HepG2 (cell line): ENCODE data around the gene VDAC1. TPM values are rescaled to one million over a fixed set of nuclear protein-coding genes. Genes with fewer than 3 reads are reported as not detected.

ENCODE experiments used
- ARNT2 ChIP-seq: sonication (generic); formaldehyde crosslinking; IDR thresholded peaks from 2 replicates; pipeline ENCODE4 v1.8.0; 2022; ENCODE audit warnings: mild to moderate bottlenecking, low read depth, missing genetic modification reagents, moderate library complexity
- CENPX ChIP-seq: sonication (generic); formaldehyde crosslinking; IDR thresholded peaks from 2 replicates; pipeline ENCODE4 v1.9.0; 2021; ENCODE audit warnings: mild to moderate bottlenecking, missing genetic modification reagents, moderate library complexity
- ESRRA ChIP-seq: sonication (generic); formaldehyde crosslinking; IDR thresholded peaks from 2 replicates; pipeline ENCODE4 v1.5.1; 2020; ENCODE audit warnings: mild to moderate bottlenecking, low read depth, missing genetic modification reagents
- ETV6 ChIP-seq: sonication (generic); formaldehyde crosslinking; conservative IDR thresholded peaks from 2 replicates; pipeline ENCODE4 v1.4.0; 2020; ENCODE audit warnings: missing genetic modification reagents
- HIVEP1 ChIP-seq: sonication (generic); formaldehyde crosslinking; IDR thresholded peaks from 2 replicates; pipeline ENCODE4 v1.4.0; 2020; ENCODE audit warnings: mild to moderate bottlenecking, missing genetic modification reagents
- HNRNPK ChIP-seq: fragments of 200-400 bp; formaldehyde crosslinking; IDR thresholded peaks from 2 replicates; pipeline ENCODE4 v1.6.1; 2018; ENCODE audit warnings: low read length, low read depth, moderate library complexity, mild to moderate bottlenecking; ENCODE audit not compliant: poor library complexity, severe bottlenecking
- MIER2 ChIP-seq: IDR thresholded peaks from 2 replicates; pipeline ENCODE4 v1.6.1; 2016; ENCODE audit warnings: missing biosample characterization, missing genetic modification reagents
- NCOR1 ChIP-seq: fragments of 200-600 bp; sonication (generic); IDR thresholded peaks from 2 replicates; pipeline ENCODE4 v1.7.0; 2017; ENCODE audit warnings: antibody characterized with exemption, low read length, borderline replicate concordance
- PHF21A ChIP-seq: sonication (generic); formaldehyde crosslinking; IDR thresholded peaks from 2 replicates; pipeline ENCODE4 v1.5.0; 2020; ENCODE audit warnings: mild to moderate bottlenecking, missing genetic modification reagents
- RBFOX2 ChIP-seq: fragments of 200-400 bp; formaldehyde crosslinking; IDR thresholded peaks from 2 replicates; pipeline ENCODE4 v1.6.1; 2017; ENCODE audit warnings: low read depth, mild to moderate bottlenecking, low read length
- ZC3H13 ChIP-seq: sonication (generic); formaldehyde crosslinking; IDR thresholded peaks from 2 replicates; pipeline ENCODE4 v1.8.1; 2023; ENCODE audit warnings: mild to moderate bottlenecking, missing genetic modification reagents, moderate library complexity
- ZFP62 ChIP-seq: sonication (generic); formaldehyde crosslinking; IDR thresholded peaks from 2 replicates; pipeline ENCODE4 v1.4.0; 2020; ENCODE audit warnings: missing genetic modification reagents
- ZNF12 ChIP-seq: sonication (generic); formaldehyde crosslinking; IDR thresholded peaks from 2 replicates; pipeline ENCODE4 v1.5.0; 2020; ENCODE audit warnings: missing genetic modification reagents
- ZNF644 ChIP-seq: IDR thresholded peaks from 2 replicates; pipeline ENCODE4 v1.6.1; 2016; ENCODE audit warnings: low read depth
- ZNF713 ChIP-seq: sonication (generic); formaldehyde crosslinking; IDR thresholded peaks from 2 replicates; pipeline ENCODE4 v1.4.0; 2020; ENCODE audit warnings: mild to moderate bottlenecking, missing genetic modification reagents
- polyA plus RNA-seq, 8 experiments: library from polyadenylated mRNA; depleted of rRNA in 3 of 8; stranded (reverse) in 7 of 8; unstranded in 1 of 8; fragments of >200 nt; fragmentation: Illumina TruSeq in 4 of 8; extraction: Trizol in 4 of 8; gene quantifications; 2 replicates each; pipeline versions ENCODE4 v1.2.1 to v1.2.3, GENCODE V29; 2011 to 2016; ENCODE audit warnings: low read depth in 4 of 8, missing spikeins in 1 of 8, mixed read lengths in 1 of 8; ENCODE audit not compliant: insufficient read depth in 1 of 8
- total RNA-seq, 5 experiments: library from RNA; depleted of rRNA; stranded (reverse); fragments of >200 nt; fragmentation: Illumina TruSeq; extraction: Trizol; gene quantifications; 2 replicates each; pipeline ENCODE4 v1.2.3, GENCODE V29; 2016; ENCODE audit warnings: low read depth in 1 of 5
- TF ChIP-seq, protein P1 (sequence below): sonication (generic); formaldehyde crosslinking; IDR thresholded peaks from 2 replicates; pipeline ENCODE4 v1.8.0; 2022; ENCODE audit warnings: mild to moderate bottlenecking, missing genetic modification reagents, borderline replicate concordance
- TF ChIP-seq, protein P2 (sequence below): sonication (generic); formaldehyde crosslinking; IDR thresholded peaks from 2 replicates; pipeline ENCODE4 v1.4.0; 2020; ENCODE audit warnings: missing genetic modification reagents
- TF ChIP-seq, protein P3 (sequence below): sonication (generic); formaldehyde crosslinking; IDR thresholded peaks from 2 replicates; pipeline ENCODE4 v1.8.0; 2022; ENCODE audit warnings: mild to moderate bottlenecking, missing genetic modification reagents
- TF ChIP-seq, protein P4 (sequence below): sonication (generic); formaldehyde crosslinking; IDR thresholded peaks from 2 replicates; pipeline ENCODE4 v1.9.0; 2022; ENCODE audit warnings: missing genetic modification reagents, mild to moderate bottlenecking, borderline replicate concordance
- TF ChIP-seq, protein P5 (sequence below): sonication (generic); formaldehyde crosslinking; IDR thresholded peaks from 2 replicates; pipeline ENCODE4 v1.8.0; 2022; ENCODE audit warnings: mild to moderate bottlenecking, missing genetic modification reagents, moderate library complexity

The VDAC1 gene
- total and polyA plus RNA-seq, 2 of the 13 experiments (the other 11 are each of a cell fraction or from before 2014, with no cell fraction given) = 112 to 380 TPM

DNA sequence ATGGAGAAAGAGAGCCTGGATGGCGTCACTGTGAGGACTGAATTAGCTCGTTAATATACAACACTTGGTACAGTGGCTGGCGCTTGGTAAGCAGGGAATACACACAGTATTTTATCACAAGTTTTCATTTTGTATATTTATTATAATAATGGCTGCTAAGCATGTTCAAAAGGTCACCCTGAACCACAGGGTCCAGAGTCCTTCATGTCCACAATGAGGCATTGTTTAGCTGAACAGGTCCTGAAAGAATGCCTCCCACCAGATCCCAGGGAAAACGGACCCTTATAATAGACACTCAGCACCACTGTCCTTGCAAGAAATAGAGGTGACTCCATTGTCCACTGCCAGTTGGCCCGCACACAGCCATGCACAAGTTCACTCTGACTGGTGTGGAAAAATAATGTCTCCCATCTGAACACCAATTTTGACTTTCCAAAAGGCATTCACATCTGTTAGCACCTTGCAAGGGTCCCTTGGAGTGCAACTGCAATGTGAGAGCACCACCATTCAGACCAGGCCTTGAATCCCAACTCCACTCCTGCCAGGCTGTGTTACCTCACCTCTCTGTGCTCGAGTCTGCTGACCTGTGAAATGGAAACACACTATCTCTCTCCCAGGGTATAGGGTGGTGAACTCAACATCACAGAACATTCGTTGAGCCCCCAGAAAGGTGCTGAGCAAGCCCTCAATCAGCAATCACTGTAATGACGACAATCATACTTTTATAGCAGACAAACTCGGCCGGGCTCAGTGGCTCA is 3.9 kb downstream of the VDAC1 start (continued):
- TF ChIP-seq, protein P1, sequence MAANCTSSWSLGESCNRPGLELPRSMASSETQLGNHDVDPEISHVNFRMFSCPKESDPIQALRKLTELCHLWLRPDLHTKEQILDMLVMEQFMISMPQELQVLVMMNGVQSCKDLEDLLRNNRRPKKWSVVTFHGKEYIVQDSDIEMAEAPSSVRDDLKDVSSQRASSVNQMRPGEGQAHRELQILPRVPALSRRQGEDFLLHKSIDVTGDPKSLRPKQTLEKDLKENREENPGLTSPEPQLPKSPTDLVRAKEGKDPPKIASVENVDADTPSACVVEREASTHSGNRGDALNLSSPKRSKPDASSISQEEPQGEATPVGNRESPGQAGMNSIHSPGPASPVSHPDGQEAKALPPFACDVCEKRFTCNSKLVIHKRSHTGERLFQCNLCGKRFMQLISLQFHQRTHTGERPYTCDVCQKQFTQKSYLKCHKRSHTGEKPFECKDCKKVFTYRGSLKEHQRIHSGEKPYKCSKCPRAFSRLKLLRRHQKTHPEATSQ (CRISPR knock-in tag) = peak; percentile 68; the same call in 1 of the 2 replicates
- TF ChIP-seq ZNF713 (CRISPR knock-in tag) (no peak), ZC3H13 (CRISPR knock-in tag) (no peak), ZNF12 (CRISPR knock-in tag) (no peak), CENPX (CRISPR knock-in tag) (no peak), ESRRA (CRISPR knock-in tag) (peak; percentile 72; the same call in 1 of the 2 replicates), ZFP62 (CRISPR knock-in tag) (no peak), ETV6 (CRISPR knock-in tag) (no peak), HNRNPK (no peak), PHF21A (CRISPR knock-in tag) (peak; percentile 47; the same call in 1 of the 2 replicates), NCOR1 (peak; percentile 56; the same call in 1 of the 2 replicates), MIER2 (0 out of 2 replicates have a peak, but pooled peaks have one; percentile 25), ARNT2 (no peak), RBFOX2 (peak; percentile 6; the same call in 1 of the 2 replicates), HIVEP1 (no peak), ZNF644 (no peak)
- TF ChIP-seq, protein P2, sequence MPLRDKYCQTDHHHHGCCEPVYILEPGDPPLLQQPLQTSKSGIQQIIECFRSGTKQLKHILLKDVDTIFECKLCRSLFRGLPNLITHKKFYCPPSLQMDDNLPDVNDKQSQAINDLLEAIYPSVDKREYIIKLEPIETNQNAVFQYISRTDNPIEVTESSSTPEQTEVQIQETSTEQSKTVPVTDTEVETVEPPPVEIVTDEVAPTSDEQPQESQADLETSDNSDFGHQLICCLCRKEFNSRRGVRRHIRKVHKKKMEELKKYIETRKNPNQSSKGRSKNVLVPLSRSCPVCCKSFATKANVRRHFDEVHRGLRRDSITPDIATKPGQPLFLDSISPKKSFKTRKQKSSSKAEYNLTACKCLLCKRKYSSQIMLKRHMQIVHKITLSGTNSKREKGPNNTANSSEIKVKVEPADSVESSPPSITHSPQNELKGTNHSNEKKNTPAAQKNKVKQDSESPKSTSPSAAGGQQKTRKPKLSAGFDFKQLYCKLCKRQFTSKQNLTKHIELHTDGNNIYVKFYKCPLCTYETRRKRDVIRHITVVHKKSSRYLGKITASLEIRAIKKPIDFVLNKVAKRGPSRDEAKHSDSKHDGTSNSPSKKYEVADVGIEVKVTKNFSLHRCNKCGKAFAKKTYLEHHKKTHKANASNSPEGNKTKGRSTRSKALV (CRISPR knock-in tag) = no peak
- TF ChIP-seq, protein P3, sequence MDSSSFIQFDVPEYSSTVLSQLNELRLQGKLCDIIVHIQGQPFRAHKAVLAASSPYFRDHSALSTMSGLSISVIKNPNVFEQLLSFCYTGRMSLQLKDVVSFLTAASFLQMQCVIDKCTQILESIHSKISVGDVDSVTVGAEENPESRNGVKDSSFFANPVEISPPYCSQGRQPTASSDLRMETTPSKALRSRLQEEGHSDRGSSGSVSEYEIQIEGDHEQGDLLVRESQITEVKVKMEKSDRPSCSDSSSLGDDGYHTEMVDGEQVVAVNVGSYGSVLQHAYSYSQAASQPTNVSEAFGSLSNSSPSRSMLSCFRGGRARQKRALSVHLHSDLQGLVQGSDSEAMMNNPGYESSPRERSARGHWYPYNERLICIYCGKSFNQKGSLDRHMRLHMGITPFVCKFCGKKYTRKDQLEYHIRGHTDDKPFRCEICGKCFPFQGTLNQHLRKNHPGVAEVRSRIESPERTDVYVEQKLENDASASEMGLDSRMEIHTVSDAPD (CRISPR knock-in tag) = 0 out of 2 replicates have a peak, but pooled peaks have one; percentile 47
- TF ChIP-seq, protein P4, sequence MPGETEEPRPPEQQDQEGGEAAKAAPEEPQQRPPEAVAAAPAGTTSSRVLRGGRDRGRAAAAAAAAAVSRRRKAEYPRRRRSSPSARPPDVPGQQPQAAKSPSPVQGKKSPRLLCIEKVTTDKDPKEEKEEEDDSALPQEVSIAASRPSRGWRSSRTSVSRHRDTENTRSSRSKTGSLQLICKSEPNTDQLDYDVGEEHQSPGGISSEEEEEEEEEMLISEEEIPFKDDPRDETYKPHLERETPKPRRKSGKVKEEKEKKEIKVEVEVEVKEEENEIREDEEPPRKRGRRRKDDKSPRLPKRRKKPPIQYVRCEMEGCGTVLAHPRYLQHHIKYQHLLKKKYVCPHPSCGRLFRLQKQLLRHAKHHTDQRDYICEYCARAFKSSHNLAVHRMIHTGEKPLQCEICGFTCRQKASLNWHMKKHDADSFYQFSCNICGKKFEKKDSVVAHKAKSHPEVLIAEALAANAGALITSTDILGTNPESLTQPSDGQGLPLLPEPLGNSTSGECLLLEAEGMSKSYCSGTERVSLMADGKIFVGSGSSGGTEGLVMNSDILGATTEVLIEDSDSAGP (CRISPR knock-in tag) = no peak
- TF ChIP-seq, protein P5, sequence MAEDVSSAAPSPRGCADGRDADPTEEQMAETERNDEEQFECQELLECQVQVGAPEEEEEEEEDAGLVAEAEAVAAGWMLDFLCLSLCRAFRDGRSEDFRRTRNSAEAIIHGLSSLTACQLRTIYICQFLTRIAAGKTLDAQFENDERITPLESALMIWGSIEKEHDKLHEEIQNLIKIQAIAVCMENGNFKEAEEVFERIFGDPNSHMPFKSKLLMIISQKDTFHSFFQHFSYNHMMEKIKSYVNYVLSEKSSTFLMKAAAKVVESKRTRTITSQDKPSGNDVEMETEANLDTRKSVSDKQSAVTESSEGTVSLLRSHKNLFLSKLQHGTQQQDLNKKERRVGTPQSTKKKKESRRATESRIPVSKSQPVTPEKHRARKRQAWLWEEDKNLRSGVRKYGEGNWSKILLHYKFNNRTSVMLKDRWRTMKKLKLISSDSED (CRISPR knock-in tag) = no peak
